CD4-positive, alpha-beta T cell treated with Interleukin-21 for 1 hour (primary cell): Measurements from ENCODE around the gene TMEM212.
"Not testable (repeated sequence)": the region's sequence is repeated elsewhere in the genome, so short reads cannot be mapped to it uniquely, and the experiment has no call there.

Experiments
- DNase-seq: peaks from one replicate; pipeline ENCODE4 v3.0.0-alpha.2; 2020

Gene TMEM212

GRCh38 chr3:171896316-171896715 is 53.2 kb downstream of the TMEM212 start:
- no peak for DNase-seq

- DNase-seq: no peak
Observed at GRCh38 chr3:171898192-171898591, 55.0 kb downstream of the TMEM212 start.

- no peak for DNase-seq
Observed at GRCh38 chr3:171900446-171900845, 57.3 kb downstream of the TMEM212 start.

- no peak for DNase-seq
Observed at GRCh38 chr3:171901615-171902312, 58.6 kb downstream of the TMEM212 start.

- no peak for DNase-seq
Observed at GRCh38 chr3:171904829-171905228, 61.7 kb downstream of the TMEM212 start.

- DNase-seq: not testable (repeated sequence)
Observed at GRCh38 chr3:171906503-171906902, 63.4 kb downstream of the TMEM212 start.

- DNase-seq: no peak
Observed at GRCh38 chr3:171906951-171907676, 64.0 kb downstream of the TMEM212 start.

- no peak for DNase-seq
Observed at GRCh38 chr3:171907761-171908160, 64.6 kb downstream of the TMEM212 start.

GRCh38 chr3:171908731-171909130 is 65.6 kb downstream of the TMEM212 start:
- DNase-seq: no peak
